NCI-H2227 (cell line): ENCODE measurements around the gene HPSE2.
"Not testable (repeated sequence)": the region's sequence is repeated elsewhere in the genome, so short reads cannot be mapped to it uniquely, and the experiment has no call there.

ENCODE experiments used
- DNase-seq: peaks from one replicate; lab custom pipeline; 2025; ENCODE audit not compliant: unreplicated experiment; lab: John Stamatoyannopoulos, UW

The HPSE2 gene

DNA sequence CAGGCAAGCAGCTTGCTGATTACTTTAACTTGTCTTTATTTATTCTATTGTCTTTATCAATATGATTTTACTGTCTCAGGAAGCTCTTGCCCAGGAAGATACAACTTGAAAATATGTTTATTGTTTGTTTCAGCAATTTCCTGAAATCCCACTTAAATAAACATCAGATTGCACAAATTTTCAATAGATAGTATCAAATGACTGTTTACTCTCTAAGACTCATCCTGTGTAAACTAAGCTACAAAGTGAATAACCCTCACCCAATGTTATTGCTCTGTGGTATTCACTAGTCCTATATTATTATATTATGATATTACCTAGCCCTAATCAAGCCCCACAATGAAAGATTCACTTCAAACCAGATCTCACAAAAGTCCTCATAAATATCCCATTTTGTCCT lies 658.5 kb downstream of the HPSE2 start:
- no peak for DNase-seq

DNA sequence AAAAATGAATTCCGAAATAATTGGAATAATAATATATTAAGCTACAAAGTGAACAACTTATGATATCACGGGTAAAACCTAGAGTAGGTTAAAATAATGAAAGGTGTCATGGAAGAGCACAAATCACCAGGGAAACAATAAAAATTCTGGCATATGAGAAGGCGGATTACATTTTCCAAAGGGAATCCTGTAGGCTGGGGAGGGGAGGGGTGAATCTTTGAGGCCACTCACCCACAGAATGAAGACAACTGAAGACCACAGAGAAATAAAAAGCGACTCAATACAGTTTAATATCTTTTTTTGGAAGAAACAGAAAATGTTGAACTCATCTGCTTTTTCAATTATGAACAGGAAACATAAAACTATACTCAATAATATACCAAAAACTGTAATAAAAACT lies 659.6 kb downstream of the HPSE2 start:
- DNase-seq, result no peak

GRCh38 chr10:98572594-98572993 lies 663.1 kb downstream of the HPSE2 start:
- DNase-seq, result no peak

DNA sequence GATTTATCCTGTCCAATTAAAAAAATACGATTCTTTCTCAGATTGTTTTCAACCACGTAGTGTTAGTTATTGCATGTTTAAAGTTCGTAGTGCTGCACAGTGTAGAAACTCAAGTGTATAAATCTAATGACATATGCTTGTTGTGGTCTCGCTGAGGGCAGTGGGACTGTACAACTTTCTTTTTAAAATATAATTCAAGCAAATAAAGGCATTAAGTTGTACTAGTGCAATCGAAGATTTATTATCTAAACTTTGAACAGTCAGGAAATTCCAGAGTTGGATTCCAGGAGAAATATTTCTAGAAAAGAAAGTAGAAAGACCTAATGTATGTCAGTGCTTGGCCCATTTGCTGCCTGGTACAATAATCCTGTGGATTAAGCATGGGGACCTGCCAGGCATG lies 664.8 kb downstream of the HPSE2 start:
- DNase-seq, result no peak

DNA sequence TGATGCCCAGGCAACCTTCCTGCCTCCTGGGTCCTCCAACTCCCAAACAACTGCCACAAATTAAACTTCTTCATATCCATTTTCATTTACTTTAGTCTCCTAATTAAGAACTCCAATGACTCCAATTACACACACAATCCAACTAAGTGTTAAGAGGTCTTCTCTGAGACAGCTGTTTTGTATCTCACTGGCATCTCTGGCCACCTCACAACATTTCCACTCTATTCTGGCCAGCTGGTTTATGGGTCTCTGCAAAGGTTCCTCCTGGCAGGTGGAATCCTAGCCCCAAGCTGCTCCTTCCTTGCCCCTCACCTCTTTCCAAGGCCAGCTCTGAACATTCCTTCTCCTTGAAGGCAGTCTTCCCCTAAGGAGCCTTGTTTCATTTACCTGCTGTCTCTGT lies 665.8 kb downstream of the HPSE2 start:
- DNase-seq, result no peak

DNA sequence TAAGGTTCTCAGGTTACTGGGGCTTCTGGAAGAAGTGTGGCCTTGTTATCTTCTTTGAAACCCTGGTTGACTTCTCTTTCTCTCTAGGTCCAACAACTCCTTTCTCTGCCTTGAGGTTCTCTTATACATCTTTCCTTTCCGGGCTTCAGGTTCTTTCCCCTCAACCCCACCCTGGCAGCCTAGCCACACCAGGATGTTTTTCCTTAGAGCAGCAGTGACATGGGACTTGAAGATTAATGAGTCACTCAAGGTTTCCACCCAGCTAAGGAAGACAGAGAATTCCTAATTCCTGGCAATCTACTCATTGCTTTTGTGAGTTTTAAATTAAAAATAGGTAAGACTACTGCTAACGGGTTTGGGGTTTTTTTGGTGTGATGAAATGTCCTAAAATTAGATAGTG lies 667.1 kb downstream of the HPSE2 start:
- no peak for DNase-seq

GRCh38 chr10:98567391-98568133 lies 668.1 kb downstream of the HPSE2 start:
- DNase-seq, result no peak

- DNase-seq, result no peak
Observed at GRCh38 chr10:98563811-98564210, 671.8 kb downstream of the HPSE2 start.

DNA sequence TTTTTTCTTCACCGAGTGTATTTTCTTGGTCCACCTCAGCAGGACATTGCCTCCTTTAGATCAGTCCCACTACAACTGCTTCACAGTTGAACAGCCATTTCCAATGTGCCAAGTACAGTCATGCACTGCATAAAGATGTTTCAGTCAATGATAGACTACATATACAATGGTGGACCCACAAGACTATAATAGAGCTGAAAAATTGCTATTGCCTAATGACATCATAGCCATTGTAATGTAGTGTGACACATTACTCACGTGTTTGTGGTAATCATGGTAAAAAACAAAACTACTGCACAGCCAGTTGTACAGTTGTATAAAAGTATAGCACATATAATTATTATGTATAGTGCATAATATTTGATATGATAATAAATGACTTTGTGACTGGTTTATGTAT lies 675.1 kb downstream of the HPSE2 start:
- DNase-seq, result no peak

GRCh38 chr10:98556061-98556460 lies 679.6 kb downstream of the HPSE2 start:
- no peak for DNase-seq

- DNase-seq, result no peak
Observed at GRCh38 chr10:98555021-98555619, 680.5 kb downstream of the HPSE2 start.

DNA sequence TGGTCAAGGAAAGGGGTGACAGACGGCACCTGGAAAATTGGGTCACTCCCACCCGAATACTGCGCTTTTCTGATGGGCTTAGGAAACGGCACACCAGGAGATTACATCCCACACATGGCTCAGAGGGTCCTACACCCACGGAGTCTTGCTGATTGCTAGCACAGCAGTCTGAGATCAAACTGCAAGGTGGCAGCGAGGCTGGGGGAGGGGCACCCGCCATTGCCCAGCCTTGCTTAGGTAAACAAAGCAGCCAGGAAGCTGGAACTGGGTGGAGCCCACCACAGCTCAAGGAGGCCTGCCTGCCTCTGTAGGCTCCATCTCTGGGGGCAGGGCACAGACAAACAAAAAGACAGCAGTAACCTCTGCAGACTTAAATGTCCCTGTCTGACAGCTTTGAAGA lies 694.1 kb downstream of the HPSE2 start:
- DNase-seq, result not testable (repeated sequence)

GRCh38 chr10:98539578-98539977 lies 696.1 kb downstream of the HPSE2 start:
- DNase-seq, result no peak

- no peak for DNase-seq
Observed at GRCh38 chr10:98538472-98538871, 697.2 kb downstream of the HPSE2 start.

- DNase-seq, result no peak
Observed at GRCh38 chr10:98536551-98536950, 699.1 kb downstream of the HPSE2 start.

GRCh38 chr10:98533746-98534445 lies 701.8 kb downstream of the HPSE2 start:
- no peak for DNase-seq

GRCh38 chr10:98533241-98533640 lies 702.4 kb downstream of the HPSE2 start:
- no peak for DNase-seq

DNA sequence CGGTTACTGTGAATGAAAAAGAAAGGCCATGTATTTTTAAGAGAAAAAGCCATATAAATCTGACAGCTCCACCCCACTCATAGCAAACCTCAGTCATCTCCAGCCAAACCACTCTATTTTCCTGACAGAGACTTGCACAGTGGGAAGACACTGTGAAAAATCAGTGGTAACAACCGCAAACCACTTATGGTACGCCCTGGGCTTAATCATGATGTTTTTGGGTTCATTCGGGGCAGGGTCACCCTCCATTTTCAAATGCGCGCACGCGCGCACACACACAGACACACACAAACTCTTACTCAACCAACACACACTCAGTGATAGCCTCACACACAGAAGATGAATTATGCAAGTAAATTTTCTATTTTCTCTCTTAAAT lies 706.9 kb downstream of the HPSE2 start:
- no peak for DNase-seq

DNA sequence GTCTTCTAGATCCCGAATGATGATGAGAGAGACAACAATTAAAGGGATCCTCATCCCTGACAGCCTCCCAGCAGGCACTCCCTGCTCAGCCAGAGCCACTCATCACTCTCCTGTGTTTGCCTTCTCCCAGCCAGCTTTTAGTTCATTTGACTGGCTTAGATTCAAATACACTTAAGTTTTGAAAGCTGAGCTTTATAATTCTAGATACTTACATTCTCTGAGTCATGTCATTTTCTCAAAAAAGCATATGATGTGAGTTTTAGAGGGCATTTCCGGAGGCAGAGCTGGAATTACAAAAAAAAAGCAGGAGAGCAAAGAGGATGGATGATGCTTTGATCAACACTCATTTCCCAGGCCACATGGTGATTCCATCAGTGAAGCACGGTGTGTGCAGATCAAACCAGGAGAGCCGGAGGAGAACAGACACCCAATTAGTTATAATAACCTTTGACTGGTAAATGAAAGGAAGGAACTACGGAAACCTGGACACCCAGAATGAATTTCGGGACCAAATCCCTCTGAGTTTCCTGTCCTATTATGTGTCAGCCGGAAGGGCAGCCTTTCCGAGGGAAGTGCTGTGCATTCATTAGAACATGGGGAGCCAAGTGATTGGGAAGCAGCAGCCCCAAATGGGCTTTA lies 707.4 kb downstream of the HPSE2 start:
- DNase-seq, result no peak

- no peak for DNase-seq
Observed at GRCh38 chr10:98525969-98526368, 709.7 kb downstream of the HPSE2 start.

DNA sequence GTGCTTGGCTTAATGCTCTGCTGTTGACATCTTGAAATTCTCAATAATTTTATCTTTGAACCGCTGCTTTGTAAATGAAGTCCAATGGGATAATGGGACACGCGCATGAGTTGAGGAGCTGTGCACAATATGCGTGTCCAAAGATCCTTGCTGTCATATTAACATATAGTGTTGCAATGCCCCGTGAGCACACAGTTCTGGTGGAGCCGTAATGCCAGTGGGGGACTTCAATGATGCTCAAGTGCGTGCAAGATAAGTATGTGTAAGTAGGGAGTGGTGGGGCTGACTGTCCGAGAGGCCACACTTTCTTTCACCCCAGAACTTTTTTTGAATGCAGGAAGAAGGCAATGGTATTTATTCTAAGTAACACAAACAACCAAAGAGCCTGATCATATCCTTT lies 711.5 kb downstream of the HPSE2 start:
- no peak for DNase-seq

DNA sequence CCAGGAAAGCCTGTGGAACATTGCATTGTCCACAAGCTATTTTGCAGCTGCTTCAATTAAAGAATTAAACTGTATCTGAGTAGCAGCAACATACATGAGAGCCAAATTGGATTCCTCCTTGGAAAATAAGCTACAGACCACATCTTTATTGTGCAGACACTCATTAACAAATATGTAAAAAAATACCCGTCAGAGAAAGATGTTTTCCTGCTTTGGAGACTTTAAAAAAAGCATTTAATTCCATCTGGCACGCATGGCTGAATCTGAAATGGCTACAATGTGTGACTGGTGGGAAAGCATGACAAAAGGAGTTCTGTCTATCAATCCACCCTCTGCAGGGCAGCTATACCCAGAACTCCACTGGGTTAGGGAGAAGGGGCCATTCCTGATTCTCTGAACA lies 715.8 kb downstream of the HPSE2 start:
- DNase-seq, result no peak
